ENCODE measurements around the gene OLFM1. TPM values are rescaled to one million over a fixed set of nuclear protein-coding genes. Genes with fewer than 3 reads are reported as not detected.

The OLFM1 gene
- total and polyA plus RNA-seq, 9 of the 15 experiments (the other 6 are each of a cell fraction or from before 2014, with no cell fraction given), result not detected

- TF ChIP-seq ZNF561 (CRISPR knock-in tag; conservative IDR thresholded peaks at IDR 0.05) (no peak), HMBOX1 (IDR thresholded peaks at IDR 0.05) (no peak), CREB5 (CRISPR knock-in tag; IDR thresholded peaks at IDR 0.05) (no peak), RBM39 (optimal IDR thresholded peaks at IDR 0.05; ENCODE audit: low read depth, low read length) (no peak), THRA (IDR thresholded peaks at IDR 0.05) (no peak), CAMTA2 (CRISPR knock-in tag; conservative IDR thresholded peaks at IDR 0.05) (no peak), PRPF4 (IDR thresholded peaks at IDR 0.05; ENCODE audit: insufficient read depth, low read depth, low read length, poor library complexity, severe bottlenecking) (no peak), MCM5 (IDR thresholded peaks at IDR 0.05; ENCODE audit: low read depth) (no peak), ZC3H8 (IDR thresholded peaks at IDR 0.05) (no peak)
Measured at GRCh38 chr9:135154050-135154615, 66.7 kb downstream of the OLFM1 start (continued).

Data from K562 (cell line).